Liver (tissue), 3 donors: ENCODE measurements around the gene ZFYVE26.

Source experiments
- CTCF ChIP-seq: fragments of 150-350 bp; IDR thresholded peaks from 2 replicates; pipeline ENCODE4 v1.5.1; 2017; ENCODE audit warnings: improper control_type of control experiment, low read depth, low read length; ENCODE audit not compliant: missing input control
- SP1 ChIP-seq: IDR thresholded peaks from 2 replicates; pipeline ENCODE4 v1.6.1; 2018; ENCODE audit warnings: antibody characterized with exemption, mild to moderate bottlenecking
- YY1 ChIP-seq: IDR thresholded peaks from 2 replicates; pipeline ENCODE4 v1.6.1; 2016; ENCODE audit warnings: antibody characterized with exemption, mild to moderate bottlenecking
- donor health status: healthy.
- donor health status: healthy.

GRCh38 chr14:67736771-67737170 lies 79.6 kb downstream of the ZFYVE26 start:
- TF ChIP-seq CTCF, result no peak
- TF ChIP-seq SP1, result no peak
- no peak for TF ChIP-seq YY1
